ENCODE results near the gene ATP4B.

ATP4B gene

GRCh38 chr13:113657851-113658741 is at the start of gene ATP4B:
TSS of gene ATP4B (minus strand) at chr13:113658198. CDS start at chr13:113658144, 54 bp downstream.
- in situ Hi-C loops (cut with MboI; ENCODE audit: low sequenced_read_pairs), result no loop called here

GRCh38 chr13:113672002-113672651 is 14.1 kb upstream of the ATP4B start:
- in situ Hi-C loops (cut with MboI; ENCODE audit: low sequenced_read_pairs), result no loop called here

- in situ Hi-C loops (cut with MboI; ENCODE audit: low sequenced_read_pairs), result no loop called here
These were observed 13.3 kb upstream of the ATP4B start for GRCh38 chr13:113671066-113672001.

GRCh38 chr13:113670541-113670940 is 12.5 kb upstream of the ATP4B start:
- in situ Hi-C loops (cut with MboI; ENCODE audit: low sequenced_read_pairs), result no loop called here

- in situ Hi-C loops (cut with MboI; ENCODE audit: low sequenced_read_pairs), result no loop called here
These were observed 11.8 kb upstream of the ATP4B start for GRCh38 chr13:113669755-113670341.

GRCh38 chr13:113669231-113669754 is 11.3 kb upstream of the ATP4B start:
- in situ Hi-C loops (cut with MboI; ENCODE audit: low sequenced_read_pairs), result no loop called here

GRCh38 chr13:113668491-113668971 is 10.5 kb upstream of the ATP4B start:
- in situ Hi-C loops (cut with MboI; ENCODE audit: low sequenced_read_pairs), result no loop called here

GRCh38 chr13:113667771-113668490 is 9.9 kb upstream of the ATP4B start:
- in situ Hi-C loops (cut with MboI; ENCODE audit: low sequenced_read_pairs), result no loop called here

GRCh38 chr13:113666951-113667701 is 9.1 kb upstream of the ATP4B start, which contains the start of gene GRK1:
TSS of gene GRK1 (plus strand) at chr13:113667219. CDS start at chr13:113667387, 168 bp downstream.
- in situ Hi-C loops (cut with MboI; ENCODE audit: low sequenced_read_pairs), result no loop called here

- in situ Hi-C loops (cut with MboI; ENCODE audit: low sequenced_read_pairs), result no loop called here
These were observed 8.3 kb upstream of the ATP4B start for GRCh38 chr13:113666329-113666670.

- in situ Hi-C loops (cut with MboI; ENCODE audit: low sequenced_read_pairs), result no loop called here
These were observed 7.8 kb upstream of the ATP4B start for GRCh38 chr13:113665597-113666328.

GRCh38 chr13:113664751-113665596 is 7.0 kb upstream of the ATP4B start:
- in situ Hi-C loops (cut with MboI; ENCODE audit: low sequenced_read_pairs), result no loop called here

GRCh38 chr13:113663934-113664333 is 5.9 kb upstream of the ATP4B start:
- in situ Hi-C loops (cut with MboI; ENCODE audit: low sequenced_read_pairs), result no loop called here

- in situ Hi-C loops (cut with MboI; ENCODE audit: low sequenced_read_pairs), result no loop called here
These were observed 3.5 kb upstream of the ATP4B start for GRCh38 chr13:113661509-113661908.

GRCh38 chr13:113660066-113660465 is 2.1 kb upstream of the ATP4B start:
- in situ Hi-C loops (cut with MboI; ENCODE audit: low sequenced_read_pairs), result no loop called here

- in situ Hi-C loops (cut with MboI; ENCODE audit: low sequenced_read_pairs), result no loop called here
These were observed 1.3 kb upstream of the ATP4B start for GRCh38 chr13:113659337-113659736.

GRCh38 chr13:113658836-113659235 is 838 bp upstream of the ATP4B start:
- in situ Hi-C loops (cut with MboI; ENCODE audit: low sequenced_read_pairs), result no loop called here
